Loucy (cell line): ENCODE data around the gene MCU.

Source experiments
- CTCF ChIP-seq: fragments of 200-600 bp; sonication (generic); conservative IDR thresholded peaks from 2 replicates; pipeline ENCODE4 v1.5.1; 2014; ENCODE audit warnings: mild to moderate bottlenecking, antibody characterized with exemption, low read length
- EZH2phosphoT487 ChIP-seq: fragments of 200-600 bp; IDR thresholded peaks from 2 replicates; pipeline ENCODE4 v1.6.1; 2018; ENCODE audit warnings: antibody characterized with exemption, mild to moderate bottlenecking, moderate library complexity, borderline replicate concordance

- no peak for TF ChIP-seq CTCF
- TF ChIP-seq EZH2phosphoT487: no peak
Observed at GRCh38 chr10:72842164-72842563, 150.2 kb downstream of the MCU start.
